ENCODE data around the gene RNPEP. TPM values are rescaled to one million over a fixed set of nuclear protein-coding genes. Genes with fewer than 3 reads are reported as not detected.

RNPEP gene
- total and polyA plus RNA-seq, 2 of the 13 experiments (the other 11 are each of a cell fraction or from before 2014, with no cell fraction given), result 20.6 to 38.4 TPM

DNA sequence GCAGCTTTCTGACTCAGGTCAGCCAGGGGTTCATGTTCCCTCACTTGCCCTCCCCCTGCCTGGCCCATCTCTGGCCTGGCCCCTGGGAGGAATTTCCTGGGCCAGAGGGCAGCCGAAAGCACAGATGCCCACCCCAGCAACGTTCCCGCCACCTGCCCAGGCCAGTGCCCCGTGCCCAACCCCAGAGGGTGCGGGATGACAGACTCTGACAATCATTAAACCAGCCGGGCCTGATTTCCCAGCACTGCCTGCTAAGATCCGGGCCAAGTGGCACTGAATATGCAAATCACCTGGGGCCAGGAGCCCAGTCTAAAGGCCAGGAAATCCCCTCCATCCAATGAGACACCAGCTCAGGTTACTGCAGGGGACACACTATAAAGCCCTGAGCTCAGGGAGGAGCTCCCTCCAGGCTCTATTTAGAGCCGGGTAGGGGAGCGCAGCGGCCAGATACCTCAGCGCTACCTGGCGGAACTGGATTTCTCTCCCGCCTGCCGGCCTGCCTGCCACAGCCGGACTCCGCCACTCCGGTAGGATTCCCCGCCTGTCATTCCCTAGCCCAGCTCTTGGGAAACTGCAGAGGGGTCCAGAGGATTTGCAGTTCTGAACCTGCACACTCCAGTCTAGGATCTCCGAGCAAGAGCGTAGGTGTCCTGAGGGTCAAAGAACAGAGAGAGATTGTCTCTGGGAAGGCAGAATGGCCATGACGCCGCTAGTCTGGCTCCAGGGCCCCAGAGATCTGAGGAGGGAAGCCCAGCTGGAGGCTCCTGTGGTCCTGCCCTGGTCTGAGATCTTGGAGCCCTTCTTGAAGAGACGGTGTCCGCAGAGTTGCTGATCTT is 27.9 kb downstream of the RNPEP start, which contains the start of gene ELF3 (continued):
- TF ChIP-seq, protein P1, sequence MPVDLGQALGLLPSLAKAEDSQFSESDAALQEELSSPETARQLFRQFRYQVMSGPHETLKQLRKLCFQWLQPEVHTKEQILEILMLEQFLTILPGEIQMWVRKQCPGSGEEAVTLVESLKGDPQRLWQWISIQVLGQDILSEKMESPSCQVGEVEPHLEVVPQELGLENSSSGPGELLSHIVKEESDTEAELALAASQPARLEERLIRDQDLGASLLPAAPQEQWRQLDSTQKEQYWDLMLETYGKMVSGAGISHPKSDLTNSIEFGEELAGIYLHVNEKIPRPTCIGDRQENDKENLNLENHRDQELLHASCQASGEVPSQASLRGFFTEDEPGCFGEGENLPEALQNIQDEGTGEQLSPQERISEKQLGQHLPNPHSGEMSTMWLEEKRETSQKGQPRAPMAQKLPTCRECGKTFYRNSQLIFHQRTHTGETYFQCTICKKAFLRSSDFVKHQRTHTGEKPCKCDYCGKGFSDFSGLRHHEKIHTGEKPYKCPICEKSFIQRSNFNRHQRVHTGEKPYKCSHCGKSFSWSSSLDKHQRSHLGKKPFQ (CRISPR knock-in tag; IDR thresholded peaks at IDR 0.05; ENCODE audit: insufficient replicate concordance), result peak; percentile 93
- no peak for TF ChIP-seq THYN1 (CRISPR knock-in tag; IDR thresholded peaks at IDR 0.05; ENCODE audit: borderline replicate concordance, low read depth)
- TF ChIP-seq, protein P2, sequence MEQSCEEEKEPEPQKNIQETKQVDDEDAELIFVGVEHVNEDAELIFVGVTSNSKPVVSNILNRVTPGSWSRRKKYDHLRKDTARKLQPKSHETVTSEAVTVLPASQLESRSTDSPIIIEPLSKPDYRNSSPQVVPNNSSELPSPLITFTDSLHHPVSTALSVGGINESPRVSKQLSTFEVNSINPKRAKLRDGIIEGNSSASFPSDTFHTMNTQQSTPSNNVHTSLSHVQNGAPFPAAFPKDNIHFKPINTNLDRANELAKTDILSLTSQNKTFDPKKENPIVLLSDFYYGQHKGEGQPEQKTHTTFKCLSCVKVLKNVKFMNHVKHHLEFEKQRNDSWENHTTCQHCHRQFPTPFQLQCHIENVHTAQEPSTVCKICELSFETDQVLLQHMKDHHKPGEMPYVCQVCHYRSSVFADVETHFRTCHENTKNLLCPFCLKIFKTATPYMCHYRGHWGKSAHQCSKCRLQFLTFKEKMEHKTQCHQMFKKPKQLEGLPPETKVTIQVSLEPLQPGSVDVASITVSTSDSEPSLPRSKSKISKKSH (CRISPR knock-in tag; IDR thresholded peaks at IDR 0.05; ENCODE audit: borderline replicate concordance), result peak; percentile 69; the same call in 1 of the 2 replicates
- TF ChIP-seq, protein P3, sequence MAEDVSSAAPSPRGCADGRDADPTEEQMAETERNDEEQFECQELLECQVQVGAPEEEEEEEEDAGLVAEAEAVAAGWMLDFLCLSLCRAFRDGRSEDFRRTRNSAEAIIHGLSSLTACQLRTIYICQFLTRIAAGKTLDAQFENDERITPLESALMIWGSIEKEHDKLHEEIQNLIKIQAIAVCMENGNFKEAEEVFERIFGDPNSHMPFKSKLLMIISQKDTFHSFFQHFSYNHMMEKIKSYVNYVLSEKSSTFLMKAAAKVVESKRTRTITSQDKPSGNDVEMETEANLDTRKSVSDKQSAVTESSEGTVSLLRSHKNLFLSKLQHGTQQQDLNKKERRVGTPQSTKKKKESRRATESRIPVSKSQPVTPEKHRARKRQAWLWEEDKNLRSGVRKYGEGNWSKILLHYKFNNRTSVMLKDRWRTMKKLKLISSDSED (CRISPR knock-in tag; IDR thresholded peaks at IDR 0.05), result no peak
- TF ChIP-seq KLF15 (CRISPR knock-in tag; IDR thresholded peaks at IDR 0.05; ENCODE audit: borderline replicate concordance), result no peak
- TF ChIP-seq, protein P4, sequence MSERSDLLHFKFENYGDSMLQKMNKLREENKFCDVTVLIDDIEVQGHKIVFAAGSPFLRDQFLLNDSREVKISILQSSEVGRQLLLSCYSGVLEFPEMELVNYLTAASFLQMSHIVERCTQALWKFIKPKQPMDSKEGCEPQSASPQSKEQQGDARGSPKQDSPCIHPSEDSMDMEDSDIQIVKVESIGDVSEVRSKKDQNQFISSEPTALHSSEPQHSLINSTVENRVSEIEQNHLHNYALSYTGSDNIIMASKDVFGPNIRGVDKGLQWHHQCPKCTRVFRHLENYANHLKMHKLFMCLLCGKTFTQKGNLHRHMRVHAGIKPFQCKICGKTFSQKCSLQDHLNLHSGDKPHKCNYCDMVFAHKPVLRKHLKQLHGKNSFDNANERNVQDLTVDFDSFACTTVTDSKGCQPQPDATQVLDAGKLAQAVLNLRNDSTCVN (CRISPR knock-in tag; IDR thresholded peaks at IDR 0.05; ENCODE audit: borderline replicate concordance), result peak; percentile 33; the same call in 1 of the 2 replicates
- TF ChIP-seq PHF21A (CRISPR knock-in tag; IDR thresholded peaks at IDR 0.05), result peak; percentile 89
- no peak for TF ChIP-seq SRSF4 (IDR thresholded peaks at IDR 0.05; ENCODE audit: low read depth, low read length, poor library complexity, severe bottlenecking)
- TF ChIP-seq LCORL (IDR thresholded peaks at IDR 0.05), result no peak
- peak; percentile 90 for TF ChIP-seq LCORL (CRISPR knock-in tag; IDR thresholded peaks at IDR 0.05)
- 0 out of 2 replicates have a peak, but pooled peaks have one; percentile 66 for TF ChIP-seq ZNF138 (CRISPR knock-in tag; IDR thresholded peaks at IDR 0.05; ENCODE audit: low read depth)
- TF ChIP-seq, protein P5, sequence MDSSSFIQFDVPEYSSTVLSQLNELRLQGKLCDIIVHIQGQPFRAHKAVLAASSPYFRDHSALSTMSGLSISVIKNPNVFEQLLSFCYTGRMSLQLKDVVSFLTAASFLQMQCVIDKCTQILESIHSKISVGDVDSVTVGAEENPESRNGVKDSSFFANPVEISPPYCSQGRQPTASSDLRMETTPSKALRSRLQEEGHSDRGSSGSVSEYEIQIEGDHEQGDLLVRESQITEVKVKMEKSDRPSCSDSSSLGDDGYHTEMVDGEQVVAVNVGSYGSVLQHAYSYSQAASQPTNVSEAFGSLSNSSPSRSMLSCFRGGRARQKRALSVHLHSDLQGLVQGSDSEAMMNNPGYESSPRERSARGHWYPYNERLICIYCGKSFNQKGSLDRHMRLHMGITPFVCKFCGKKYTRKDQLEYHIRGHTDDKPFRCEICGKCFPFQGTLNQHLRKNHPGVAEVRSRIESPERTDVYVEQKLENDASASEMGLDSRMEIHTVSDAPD (CRISPR knock-in tag; IDR thresholded peaks at IDR 0.05), result no peak
- peak; percentile 80 for TF ChIP-seq ZNF792 (CRISPR knock-in tag; IDR thresholded peaks at IDR 0.05)
- TF ChIP-seq, protein P6, sequence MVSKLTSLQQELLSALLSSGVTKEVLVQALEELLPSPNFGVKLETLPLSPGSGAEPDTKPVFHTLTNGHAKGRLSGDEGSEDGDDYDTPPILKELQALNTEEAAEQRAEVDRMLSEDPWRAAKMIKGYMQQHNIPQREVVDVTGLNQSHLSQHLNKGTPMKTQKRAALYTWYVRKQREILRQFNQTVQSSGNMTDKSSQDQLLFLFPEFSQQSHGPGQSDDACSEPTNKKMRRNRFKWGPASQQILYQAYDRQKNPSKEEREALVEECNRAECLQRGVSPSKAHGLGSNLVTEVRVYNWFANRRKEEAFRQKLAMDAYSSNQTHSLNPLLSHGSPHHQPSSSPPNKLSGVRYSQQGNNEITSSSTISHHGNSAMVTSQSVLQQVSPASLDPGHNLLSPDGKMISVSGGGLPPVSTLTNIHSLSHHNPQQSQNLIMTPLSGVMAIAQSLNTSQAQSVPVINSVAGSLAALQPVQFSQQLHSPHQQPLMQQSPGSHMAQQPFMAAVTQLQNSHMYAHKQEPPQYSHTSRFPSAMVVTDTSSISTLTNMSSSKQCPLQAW (CRISPR knock-in tag; IDR thresholded peaks at IDR 0.05), result peak; percentile 99
- TF ChIP-seq ATRX (CRISPR knock-in tag; IDR thresholded peaks at IDR 0.05; ENCODE audit: borderline replicate concordance), result no peak
- TF ChIP-seq ZNF841 (CRISPR knock-in tag; IDR thresholded peaks at IDR 0.05; ENCODE audit: borderline replicate concordance), result no peak
- TF ChIP-seq ZNF572 (CRISPR knock-in tag; IDR thresholded peaks at IDR 0.05), result peak; percentile 38; the same call in 1 of the 2 replicates

Data from HepG2 (cell line).